ENCODE data around the gene ZNF423.

Gene ZNF423

DNA sequence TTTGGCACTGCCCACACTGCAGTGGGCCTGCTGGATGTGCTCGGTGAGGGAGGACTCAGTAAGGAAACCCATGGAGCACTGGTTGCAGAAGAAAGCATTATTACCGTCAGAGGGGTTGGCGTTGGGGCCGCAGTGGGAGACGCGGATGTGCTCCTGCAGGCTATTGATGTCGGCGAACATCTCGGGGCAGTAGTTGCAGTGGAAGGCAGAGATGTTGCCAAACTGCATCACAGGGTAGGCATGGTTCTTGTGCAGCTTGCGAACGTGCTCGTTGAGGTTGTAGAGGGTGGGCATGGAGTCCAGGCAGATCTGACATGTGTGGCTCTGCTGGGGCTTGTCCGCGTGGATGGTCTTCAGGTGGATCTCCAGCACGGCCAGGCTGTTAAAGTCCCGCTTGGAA lies 218.4 kb downstream of the ZNF423 start:
- no peak for DNase-seq

DNA sequence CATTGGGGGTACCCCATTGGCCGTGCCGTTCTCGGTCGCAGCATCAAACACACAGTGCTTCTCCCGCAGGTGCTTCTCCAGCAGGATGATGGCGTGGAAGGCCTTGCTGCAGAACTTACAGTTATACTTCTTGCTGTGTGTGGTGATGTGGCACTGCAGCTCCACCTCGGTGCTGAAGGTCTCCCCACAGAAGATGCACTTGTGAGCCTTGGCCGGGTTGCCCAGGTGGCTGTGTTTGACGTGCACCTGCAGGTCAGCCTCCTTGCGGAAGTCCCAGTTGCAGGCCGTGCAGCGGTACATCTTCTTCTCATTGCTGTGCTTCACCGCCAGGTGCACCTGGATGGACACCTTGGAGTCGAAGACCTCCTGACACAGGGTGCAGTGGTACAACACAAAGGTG lies 219.3 kb downstream of the ZNF423 start:
- DNase-seq, result no peak

DNA sequence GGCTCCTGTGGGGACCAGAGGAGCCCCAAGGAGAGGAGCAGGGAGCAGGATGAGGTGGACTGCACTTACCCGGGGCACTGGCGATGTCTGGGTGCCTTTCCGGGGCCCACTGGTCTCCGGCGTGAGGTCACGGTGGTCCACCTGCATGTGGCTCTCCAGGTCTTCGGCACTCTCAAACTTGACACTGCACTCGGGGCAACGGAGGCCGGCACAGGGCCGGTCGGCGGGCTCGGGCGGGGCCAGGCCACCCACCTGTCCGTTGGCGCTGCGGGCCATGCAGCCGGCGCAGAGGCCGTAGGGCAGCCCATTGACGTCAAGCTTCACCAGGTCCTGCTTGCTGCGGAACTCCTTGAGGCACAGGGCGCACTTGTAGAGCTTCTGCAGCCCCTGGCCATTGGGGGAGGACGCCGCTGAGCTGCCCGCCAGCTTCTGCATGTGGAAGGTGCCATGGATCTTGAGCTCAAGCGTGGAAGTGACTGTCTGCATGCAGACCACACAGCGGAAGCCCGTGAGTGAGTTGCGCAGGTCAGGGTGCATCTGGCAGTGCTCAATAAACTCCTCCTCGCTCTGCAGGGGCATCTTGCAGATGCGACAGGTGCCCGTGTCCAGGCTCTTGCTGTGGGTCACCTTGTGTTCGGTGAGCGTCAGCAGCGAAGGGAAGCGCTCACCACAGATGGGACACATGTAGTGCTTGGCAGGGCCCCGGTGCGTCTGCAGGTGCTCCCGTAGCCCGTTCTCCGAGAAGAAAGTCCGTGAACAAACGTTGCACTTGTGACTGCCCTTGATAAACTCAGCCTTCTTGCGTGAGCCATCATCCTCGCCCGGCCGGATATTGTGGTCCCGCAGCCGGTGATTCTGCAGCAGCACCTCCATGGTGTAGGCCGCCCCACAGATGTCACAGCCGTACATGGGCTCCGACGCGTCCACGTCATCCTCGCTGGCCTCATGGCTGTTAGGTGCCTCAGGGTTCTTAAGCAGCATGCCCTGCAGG lies 220.0 kb downstream of the ZNF423 start:
- no peak for DNase-seq

DNA sequence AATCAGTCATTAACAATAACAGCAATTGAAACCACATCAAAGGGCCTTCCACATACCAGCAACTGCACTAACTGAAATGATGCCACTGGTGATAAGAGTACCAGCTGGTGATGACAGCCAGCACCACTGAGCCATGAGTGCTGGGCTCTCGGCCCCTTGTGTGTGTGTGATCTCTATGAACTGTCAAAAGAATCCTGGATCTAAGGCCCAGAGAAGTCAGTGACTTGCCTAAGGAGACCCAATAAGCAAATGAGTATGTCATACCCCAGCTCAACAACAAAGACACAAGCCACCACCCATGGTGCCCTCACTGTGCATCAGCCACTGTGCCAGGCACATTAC lies 220.9 kb downstream of the ZNF423 start:
- DNase-seq, result no peak

DNA sequence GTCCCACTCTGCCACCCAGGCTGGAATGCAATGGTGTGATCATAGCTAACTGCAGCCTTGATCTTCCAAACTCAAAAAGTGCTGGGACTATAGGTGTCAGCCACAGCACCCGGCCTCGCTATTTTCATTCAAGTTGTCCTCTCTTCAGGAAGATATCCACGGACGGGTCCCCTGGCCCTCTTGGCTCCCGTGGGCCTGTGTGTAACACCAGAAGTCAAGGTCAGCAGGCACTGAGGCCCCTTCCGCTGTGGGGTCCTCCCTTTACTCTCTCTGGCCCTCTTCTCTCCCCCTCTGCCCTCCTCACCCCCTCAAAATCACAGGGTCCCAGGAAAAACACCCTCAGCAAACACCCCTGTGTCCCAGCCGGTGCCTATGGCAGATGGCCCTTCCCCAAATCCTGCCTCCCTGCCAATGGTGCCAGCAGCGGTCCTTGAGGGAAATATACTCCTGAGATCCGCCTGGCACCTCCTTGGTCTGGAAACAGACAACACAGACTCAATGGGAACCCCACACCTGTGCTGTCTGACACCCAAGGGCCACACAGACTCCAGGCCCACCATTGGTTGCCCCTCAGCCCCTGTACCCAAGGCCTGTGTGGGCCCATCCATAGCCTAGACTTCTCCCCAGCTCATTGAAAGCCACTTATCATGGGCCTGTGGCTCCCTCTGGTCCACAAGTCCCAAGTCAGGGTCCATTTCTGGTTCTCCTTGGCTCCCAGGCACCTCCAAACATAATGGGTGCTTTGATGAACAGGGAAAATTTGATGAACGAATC lies 221.5 kb downstream of the ZNF423 start:
- DNase-seq, result no peak

DNA sequence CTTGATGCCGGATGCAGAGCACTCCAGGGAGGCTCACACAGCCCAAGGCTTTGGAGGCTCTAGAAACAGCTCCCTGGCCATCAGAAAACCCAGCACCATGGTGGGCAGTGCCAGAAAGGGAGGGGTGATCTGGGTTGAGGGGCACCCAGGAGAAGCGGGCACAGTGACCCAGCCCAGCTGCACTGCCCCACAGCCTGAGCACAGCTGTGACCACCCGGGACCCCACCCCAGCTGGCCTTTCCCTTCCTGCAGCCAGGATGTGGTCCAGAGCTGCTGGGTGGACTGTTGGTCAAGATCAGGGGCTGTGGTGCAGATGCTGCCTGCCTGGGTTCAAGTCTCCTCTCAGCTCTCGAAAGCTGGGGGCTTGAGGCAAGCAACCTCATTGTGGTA lies 223.1 kb downstream of the ZNF423 start:
- DNase-seq, result no peak

DNA sequence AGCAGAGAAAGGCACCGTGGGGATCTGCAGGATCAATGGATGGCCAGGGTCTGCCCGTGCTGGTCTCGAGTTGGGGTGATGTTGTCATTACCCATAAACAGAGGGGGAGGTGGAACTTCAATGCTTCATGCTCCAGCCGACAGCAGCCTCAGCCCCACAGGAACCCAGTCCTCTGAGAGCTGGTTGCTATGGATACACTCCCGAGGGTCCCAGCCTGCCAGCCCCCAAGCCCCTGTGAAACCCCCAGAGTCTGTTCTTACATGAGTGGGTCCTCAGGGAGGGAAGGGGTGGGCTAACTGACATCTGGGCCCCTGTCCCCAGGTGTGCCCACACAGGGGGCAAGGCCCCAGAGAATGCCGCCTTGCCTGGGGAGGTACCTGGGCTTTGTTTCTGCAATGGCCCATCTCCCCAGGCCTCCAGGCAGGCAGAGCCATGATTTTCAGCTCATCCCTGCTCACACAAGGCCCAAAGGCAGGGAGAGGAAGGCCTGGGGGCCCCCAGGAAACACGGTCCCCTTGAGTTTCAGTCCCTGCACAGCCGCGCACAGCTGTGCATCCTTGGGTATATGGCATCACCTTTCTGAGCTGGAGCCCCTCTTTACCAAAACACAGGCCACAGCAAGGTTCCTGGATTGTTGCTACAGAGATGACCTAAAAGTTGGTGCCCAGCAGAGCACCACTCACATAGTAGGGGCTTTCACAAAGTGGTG lies 223.7 kb downstream of the ZNF423 start:
- DNase-seq, result no peak

DNA sequence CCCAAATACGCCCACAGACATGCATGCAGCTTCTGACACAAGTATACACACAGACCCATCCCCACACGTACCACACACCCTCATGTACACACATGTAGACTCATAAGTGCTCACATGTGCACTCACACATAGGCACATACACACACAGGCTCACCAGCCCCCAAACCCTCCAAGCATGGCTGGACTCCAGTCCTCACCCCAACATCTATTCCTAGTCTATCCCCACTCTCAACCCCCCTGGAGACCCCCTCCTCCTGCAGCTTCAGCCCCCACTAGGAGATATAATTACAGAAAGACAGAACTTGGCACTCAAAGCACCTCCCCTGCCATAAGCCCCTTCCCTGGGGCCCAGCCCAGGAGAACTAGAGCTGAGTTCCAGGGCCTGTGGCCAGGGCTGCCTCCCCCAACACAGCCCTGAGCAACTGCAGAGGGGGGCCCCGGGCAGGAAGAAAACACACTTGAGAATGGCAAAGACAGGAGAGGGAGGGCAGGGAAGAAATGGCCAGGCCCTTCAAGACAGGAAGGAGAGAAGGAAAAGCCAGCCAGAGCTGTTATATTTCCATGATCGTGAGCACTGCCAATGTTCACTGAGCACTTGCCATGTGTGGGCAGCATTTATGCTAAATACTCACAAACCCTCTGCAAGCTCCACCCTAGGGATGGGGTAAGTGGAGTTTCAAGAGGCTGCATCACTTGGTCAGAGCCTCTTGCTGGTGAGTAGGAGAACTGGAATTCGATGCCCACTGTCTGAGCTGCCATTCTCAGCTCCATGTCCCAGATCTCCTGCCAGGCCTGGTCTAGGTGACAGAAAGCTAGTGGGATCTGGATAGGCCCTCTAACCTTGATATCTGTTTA lies 224.5 kb downstream of the ZNF423 start:
- DNase-seq, result no peak

DNA sequence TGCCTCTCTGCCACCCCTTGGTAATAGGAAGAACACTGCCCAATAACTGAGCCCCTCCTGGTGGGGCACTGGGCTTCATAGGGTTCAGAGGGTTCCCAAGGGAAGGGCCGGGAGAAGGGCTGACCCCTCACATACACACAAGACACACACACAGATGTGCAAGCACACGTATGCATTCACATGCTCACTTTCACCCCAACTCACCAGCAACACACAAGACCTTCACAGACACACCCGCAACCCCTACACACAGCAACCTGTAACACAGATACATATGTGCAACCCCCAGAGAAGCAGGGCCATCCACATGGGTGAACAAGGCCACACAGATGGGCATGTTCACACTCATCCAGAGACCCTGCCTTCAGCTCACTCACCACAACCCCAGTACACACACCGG lies 225.1 kb downstream of the ZNF423 start:
- DNase-seq, result no peak

DNA sequence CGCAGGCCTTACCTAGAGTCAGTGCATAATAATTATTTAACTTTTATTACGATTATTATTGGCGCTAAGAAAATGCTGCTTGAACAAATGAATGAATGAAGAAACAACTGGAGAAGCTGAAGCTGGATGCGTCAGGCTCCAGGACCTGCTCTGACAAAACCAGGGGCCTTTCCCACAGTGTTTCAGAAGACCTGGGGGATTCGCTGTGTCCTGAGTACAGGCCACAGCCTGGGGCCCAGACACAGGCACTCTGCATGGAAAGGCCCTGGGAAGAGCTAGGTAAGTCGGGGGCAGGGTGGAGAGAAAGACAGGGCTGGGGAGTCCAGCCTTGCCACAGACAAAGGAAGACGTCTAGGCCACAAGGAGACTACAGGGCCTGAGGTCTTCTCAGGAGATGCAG lies 226.1 kb downstream of the ZNF423 start:
- DNase-seq, result no peak

DNA sequence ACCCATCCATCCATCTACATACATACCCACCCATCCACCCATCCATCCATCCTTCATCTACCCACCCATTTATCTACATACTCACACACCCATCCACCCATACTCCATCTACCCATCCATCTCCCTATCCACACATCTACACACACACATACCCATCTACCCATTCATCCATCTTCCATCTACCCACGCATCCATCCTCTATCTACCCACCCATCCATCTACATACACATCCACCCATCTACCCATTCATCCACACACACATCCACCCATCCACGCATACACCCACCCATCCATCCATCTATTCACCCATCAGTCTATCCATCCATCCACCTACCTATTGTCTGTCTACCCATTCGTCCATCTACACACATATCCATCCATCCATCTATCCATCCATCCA lies 227.8 kb downstream of the ZNF423 start:
- no peak for DNase-seq

DNA sequence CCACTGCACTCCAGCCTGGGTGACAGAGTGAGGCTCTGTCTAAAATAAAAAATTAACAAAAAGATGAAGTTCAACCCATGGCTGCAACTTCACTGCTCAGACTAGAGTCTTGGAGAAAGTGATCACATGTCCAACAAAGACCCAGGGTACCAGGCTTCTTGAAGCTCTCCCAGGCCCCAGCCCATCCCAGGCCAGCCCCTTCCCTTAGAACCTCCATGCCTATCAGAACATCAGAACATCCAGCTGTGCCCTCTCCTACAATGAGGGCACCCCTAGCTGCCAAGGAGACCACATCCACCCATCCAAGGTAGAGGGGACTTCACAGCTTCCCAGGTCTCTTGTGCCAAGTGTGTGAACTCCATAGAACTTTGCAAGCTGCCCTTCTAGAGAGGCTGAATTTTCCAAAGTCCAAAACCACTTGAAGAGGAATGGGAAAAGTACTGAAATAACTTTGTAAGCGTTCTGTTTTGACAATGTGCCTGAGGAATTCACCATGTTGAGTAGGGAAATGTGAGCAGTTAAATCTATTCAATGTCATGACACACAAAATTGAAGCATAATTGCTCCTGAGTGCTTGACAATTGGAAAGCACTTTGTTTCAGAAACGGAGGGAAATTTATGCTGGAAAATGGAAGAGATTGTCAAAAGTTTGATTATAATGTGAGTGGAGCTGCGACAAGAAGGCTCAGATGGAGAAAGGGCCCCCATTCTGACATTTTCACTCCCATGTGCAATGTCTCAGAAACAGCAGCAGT lies 230.4 kb downstream of the ZNF423 start:
- no peak for DNase-seq

DNA sequence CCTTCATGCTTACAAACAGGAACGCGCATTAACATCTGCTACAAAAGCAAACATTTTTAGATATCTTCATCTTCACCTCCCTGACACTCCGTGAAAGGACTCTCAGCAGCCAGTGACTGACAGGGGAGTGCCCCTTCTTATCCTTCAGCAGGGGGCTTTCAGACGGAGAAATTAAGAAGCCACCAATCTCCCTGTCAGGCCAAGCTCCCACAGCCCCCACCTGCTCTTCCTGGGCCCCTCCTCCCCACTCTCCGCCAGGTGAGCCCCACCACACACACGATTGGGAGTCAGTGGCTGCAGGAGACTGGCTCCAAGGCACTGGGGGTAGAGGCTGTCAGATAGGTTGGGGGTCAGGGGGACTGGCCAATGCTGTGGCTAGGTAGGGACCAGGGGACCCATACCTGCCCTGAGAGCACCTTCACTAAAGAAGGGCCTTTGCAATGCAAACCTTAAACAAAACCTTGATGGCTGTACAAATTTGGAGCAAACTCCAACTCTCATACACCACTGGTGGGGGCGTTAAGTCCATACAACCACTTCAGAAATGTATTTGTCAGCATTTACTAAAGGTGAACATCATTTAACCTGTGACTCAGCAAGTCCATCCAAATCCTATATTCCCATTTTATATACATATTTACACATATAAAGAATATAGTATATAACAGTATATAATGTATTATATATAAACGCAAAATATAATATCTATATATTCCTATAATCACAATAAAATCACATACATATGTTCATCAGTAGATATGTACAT lies 232.2 kb downstream of the ZNF423 start:
- DNase-seq, result no peak

DNA sequence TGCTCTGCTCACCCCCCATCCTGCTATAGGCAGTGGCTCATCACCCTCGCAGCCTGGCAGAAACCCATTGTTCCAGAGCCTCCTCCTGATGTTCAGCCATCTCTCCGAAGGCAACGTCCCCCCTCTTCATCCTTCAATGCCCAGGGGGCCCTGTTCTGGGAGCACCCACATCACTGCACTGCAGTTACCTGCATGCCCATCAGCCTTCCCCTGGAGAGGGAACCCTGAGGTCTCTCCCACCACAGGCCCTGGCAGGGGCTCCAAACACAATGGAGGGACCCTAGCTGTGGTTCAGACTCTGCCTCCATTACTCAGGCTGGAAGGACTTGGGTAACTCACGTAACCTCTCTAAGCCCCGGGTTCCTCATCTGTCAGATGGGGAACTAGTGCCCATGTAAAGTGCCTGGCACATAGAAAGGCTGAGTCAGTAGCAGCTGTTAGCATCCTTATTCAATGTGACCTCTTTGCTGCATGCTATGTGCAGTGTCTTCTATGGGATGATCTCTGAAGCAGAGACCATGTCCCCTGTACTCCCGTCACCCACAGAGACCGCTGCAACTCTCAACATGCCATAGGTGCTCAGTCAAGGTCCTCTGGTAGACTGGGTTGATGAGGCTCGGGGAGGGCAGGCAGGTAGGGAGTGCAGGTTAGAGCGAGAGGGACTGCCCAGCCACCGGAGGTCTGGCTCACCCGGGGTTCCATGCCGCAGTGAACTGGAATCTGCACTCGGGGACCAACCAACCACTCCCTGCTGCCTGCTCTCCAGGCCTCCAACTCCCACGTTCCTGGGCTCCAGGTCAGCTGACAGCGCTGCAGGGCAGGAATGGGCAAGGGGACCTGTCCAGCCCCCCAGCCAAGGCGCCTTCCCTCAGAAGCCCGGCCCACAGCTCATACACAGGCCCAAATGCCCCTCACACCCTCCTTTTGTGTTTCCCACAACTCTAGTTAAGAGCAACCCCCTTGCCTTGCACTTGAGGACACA lies 233.2 kb downstream of the ZNF423 start:
- no peak for DNase-seq

DNA sequence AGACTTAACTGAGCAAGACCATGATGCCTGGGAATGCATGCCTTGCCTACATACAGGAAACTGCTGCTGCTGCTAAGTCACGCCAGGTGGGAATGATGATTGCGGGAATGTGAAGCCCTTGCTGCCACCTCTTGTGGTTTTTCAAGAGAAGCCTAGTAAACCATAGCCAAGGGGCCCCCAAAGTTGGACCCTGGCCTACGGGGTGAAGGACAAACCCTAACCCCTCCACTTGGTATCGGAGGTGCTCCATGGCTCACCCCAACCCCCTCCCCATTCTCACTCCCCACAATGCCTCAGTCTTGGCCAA lies 233.9 kb downstream of the ZNF423 start:
- no peak for DNase-seq

DNA sequence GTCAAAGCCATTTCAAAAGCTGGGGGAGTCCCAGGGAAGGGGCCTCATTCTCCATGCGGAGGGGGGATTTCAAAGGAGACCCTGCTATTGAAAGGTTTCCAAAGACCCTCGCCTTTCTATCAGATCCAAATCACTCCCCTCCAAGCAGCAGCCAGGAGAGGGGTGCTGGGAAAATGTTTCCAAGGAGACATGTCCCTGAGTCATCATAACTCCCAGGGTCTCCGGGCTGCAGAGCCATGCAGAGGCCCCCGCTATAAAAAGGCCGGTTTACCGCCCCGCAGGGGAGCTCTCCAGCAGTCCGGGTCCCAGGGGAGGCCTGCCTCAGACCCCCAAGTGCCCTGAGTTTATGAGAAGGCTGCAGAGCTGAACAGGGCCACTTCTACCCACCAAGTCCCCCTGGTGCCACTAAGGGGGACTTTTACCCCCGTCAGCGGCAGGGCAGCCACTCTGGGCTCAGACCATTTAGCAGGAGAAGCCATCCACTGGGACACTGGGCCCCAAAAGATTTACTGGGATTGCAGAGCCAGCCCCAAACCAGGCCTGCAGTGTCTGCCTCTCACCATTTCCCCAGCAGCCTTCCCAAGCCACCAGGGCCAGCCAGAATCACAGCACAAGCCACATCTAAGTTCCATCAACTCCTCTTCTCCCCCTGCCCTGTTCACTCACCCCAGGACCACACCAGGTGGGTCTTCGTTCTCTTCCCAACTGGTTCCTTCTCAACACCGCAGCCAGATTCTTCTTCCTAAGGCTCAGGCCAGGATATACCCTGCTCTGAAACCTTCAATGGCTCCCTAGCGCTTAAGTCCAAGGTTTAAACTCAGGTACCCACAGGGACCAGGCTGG lies 234.4 kb downstream of the ZNF423 start:
- no peak for DNase-seq

DNA sequence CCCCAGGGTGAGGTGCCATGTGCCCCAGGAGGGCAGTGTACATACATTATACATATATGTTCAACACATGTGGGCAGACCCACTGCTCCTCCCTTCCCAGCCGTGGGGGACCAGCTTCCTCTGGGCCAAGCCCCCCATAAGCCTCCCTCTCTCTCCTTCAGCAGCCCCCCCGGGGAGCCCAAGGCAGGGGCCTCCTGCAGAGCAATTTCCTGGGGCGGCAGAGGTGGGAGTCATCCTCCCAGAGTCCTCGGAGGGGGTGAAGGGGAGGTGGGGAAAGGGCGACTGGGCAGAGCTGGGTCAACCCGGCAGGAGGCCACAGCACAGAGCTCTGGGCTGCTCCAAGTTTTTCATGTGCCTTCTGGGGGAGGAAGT lies 235.1 kb downstream of the ZNF423 start:
- DNase-seq, result no peak

DNA sequence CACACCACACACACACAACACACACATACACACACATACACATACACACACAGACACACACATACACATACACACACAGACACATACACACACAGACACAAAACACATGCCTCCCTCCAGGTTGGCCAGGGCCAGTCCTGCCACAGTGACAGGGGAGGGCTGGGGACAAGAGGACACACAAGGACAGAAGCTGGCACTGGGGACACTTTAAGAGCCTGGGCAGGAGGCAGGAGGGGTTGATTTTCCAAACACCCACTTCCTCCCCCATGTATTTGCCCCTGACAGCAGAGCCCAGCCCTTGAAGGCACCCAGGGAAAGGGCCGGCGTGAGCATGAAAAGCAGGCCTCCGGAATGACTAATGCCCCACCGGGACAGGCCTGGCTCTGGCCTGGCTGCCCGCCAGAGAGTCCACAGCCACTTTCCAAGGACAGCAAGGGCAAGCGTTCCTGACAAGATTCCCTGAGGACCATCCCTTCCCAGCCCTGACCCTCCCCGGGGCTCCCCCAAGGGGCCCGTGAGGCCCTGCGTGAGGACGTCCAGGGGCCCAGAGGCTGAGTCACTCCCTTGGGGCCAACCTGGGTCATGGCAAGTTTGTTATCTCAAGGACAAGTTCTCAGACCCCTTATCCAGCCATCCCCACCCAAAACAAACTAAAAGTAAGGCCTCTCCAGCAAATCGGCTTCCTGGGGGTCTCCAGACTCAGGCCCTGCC lies 235.6 kb downstream of the ZNF423 start:
- no peak for DNase-seq

DNA sequence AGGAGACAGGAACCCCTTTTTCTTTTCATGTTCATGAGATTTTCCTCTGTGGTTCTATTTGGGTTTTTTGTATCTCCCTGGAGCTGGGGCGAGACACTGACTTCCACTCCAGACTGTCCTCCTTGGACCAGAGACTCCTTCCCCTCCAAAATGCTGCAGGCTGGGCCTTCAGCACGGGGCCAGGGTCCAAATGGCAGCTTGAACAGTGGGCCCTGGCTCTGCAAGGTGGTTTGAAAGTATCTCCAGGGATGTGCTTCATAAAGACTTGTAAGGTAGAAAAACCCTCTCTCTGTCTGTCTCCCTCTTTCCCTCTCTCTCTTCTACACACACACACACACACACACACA lies 236.1 kb downstream of the ZNF423 start:
- DNase-seq, result no peak

All from stimulated activated CD4-positive, alpha-beta T cell treated with anti-CD3 and anti-CD28 coated beads, Interleukin-2, amount 100 ng/mL, for 24 hours (primary cell).